GM18951 (cell line): ENCODE data around the gene NPEPPS.
"Not testable (repeated sequence)": the region's sequence is repeated elsewhere in the genome, so short reads cannot be mapped to it uniquely, and the experiment has no call there.

Experiments
- POLR2A ChIP-seq: IDR thresholded peaks from 4 replicates; pipeline ENCODE4 v1.6.1; 2011; ENCODE audit warnings: mild to moderate bottlenecking; ENCODE audit not compliant: insufficient read length, insufficient read depth; ENCODE audit errors: extremely low read depth
- in situ Hi-C: fragments of 300-500 bp; cut with MboI; formaldehyde crosslinking; loops from one replicate; pipeline ENCODE4 v1.12.0; 2022; ENCODE audit warnings: low sequenced_read_pairs, mixed read lengths, inconsistent platforms; ENCODE audit not compliant: unreplicated experiment

The NPEPPS gene

GRCh38 chr17:47556108-47556507, 25.2 kb downstream of the NPEPPS start:
- in situ Hi-C loops: not testable (repeated sequence)

GRCh38 chr17:47560517-47561043, 29.7 kb downstream of the NPEPPS start:
- in situ Hi-C loops: not testable (repeated sequence)

- in situ Hi-C loops: not testable (repeated sequence)
Observed at GRCh38 chr17:47561698-47562405, 30.9 kb downstream of the NPEPPS start.

GRCh38 chr17:47562406-47562705, 31.4 kb downstream of the NPEPPS start:
- in situ Hi-C loops: not testable (repeated sequence)

- in situ Hi-C loops: not testable (repeated sequence)
Observed at GRCh38 chr17:47567261-47567660, 36.4 kb downstream of the NPEPPS start.

GRCh38 chr17:47572561-47572960, 41.7 kb downstream of the NPEPPS start:
- in situ Hi-C loops: not testable (repeated sequence)

- in situ Hi-C loops: not testable (repeated sequence)
Observed at GRCh38 chr17:47582416-47582815, 51.5 kb downstream of the NPEPPS start.

GRCh38 chr17:47586378-47587055, 55.6 kb downstream of the NPEPPS start:
- in situ Hi-C loops: not testable (repeated sequence)

GRCh38 chr17:47593522-47593921, 62.6 kb downstream of the NPEPPS start:
- in situ Hi-C loops: not testable (repeated sequence)

- no peak for TF ChIP-seq POLR2A
- in situ Hi-C loops: no loop called here
Observed at GRCh38 chr17:47603830-47604597, 73.1 kb downstream of the NPEPPS start.

- no peak for TF ChIP-seq POLR2A
- in situ Hi-C loops: no loop called here
Observed at GRCh38 chr17:47604598-47604927, 73.7 kb downstream of the NPEPPS start.

GRCh38 chr17:47605011-47605410, 74.1 kb downstream of the NPEPPS start:
- no peak for TF ChIP-seq POLR2A
- in situ Hi-C loops: no loop called here

GRCh38 chr17:47607481-47607880, 76.6 kb downstream of the NPEPPS start:
- TF ChIP-seq POLR2A: no peak
- in situ Hi-C loops: no loop called here

- in situ Hi-C loops: no loop called here
- TF ChIP-seq POLR2A: no peak
Observed at GRCh38 chr17:47611372-47612350, 80.8 kb downstream of the NPEPPS start.
